HL-60 (cell line): ENCODE results near the gene DPYSL5.

Experiments used
- POLR2AphosphoS5 ChIP-seq: IDR thresholded peaks from 2 replicates; pipeline ENCODE4 v1.6.1; 2012; ENCODE audit warnings: low read depth
- SPI1 ChIP-seq: IDR thresholded peaks from 2 replicates; pipeline ENCODE4 v1.6.1; 2012; ENCODE audit warnings: low read depth, mild to moderate bottlenecking, borderline replicate concordance
- TF ChIP-seq, protein P1 (sequence below): IDR thresholded peaks from one replicate; pipeline ENCODE4 v1.5.1; 2011; ENCODE audit warnings: low read length, control low read depth, inconsistent platforms; ENCODE audit not compliant: insufficient read depth

DNA sequence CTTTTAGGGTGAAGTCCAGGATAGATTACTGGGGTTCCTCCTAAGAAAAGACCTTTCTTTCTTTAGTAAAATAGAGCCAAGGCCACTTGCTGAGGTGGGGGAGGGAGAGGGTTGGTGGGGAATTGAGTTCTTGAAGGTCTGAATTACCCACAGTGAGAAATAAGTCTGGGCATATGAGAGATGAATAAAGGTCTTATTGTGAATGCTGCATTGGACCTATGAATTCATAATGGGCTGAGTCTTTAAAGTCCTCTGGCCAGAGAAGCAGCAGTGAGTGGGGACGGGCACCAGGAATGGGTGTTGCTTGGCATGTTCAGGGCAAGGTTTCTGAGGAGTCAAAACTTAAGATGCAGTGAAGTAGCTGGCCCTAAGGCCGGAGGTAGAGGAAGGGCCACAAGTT is 133.0 kb downstream of the DPYSL5 start:
- TF ChIP-seq, protein P1, sequence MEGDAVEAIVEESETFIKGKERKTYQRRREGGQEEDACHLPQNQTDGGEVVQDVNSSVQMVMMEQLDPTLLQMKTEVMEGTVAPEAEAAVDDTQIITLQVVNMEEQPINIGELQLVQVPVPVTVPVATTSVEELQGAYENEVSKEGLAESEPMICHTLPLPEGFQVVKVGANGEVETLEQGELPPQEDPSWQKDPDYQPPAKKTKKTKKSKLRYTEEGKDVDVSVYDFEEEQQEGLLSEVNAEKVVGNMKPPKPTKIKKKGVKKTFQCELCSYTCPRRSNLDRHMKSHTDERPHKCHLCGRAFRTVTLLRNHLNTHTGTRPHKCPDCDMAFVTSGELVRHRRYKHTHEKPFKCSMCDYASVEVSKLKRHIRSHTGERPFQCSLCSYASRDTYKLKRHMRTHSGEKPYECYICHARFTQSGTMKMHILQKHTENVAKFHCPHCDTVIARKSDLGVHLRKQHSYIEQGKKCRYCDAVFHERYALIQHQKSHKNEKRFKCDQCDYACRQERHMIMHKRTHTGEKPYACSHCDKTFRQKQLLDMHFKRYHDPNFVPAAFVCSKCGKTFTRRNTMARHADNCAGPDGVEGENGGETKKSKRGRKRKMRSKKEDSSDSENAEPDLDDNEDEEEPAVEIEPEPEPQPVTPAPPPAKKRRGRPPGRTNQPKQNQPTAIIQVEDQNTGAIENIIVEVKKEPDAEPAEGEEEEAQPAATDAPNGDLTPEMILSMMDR = no peak
- TF ChIP-seq POLR2AphosphoS5 = no peak
- no peak for TF ChIP-seq SPI1
